ENCODE data around the gene DPF3.

DNA sequence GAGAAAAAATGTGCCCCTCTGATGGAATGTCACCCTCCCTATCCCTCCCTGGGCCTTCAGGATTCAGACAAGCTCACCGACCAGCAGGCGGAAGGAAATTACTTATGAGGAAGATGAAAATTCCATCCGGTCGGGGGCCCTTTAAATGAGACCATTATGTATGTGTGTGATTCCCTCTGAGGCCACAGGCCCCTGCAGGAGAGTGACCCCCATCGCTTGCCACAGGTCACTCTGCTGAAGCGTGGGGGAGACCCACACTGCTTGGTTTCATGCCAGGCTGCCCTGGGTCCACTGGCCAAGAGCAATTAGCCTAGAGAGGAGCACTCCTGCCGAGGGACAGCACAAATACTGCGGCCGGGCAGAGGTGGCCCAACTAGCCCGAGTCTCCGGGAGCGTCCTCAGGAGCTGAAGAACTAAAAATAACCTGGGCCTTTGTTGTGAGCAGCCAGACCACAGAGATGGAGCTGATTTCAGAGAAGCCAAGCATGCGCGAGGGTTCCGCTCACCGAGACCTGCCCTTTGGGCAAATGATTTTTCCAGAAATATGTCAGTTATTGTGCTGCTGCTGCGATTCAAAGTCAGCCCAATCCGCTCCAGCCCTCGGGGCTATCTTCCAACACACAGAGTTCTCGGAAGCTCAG, 276.4 kb downstream of the DPF3 start:
- TF ChIP-seq, protein P1, sequence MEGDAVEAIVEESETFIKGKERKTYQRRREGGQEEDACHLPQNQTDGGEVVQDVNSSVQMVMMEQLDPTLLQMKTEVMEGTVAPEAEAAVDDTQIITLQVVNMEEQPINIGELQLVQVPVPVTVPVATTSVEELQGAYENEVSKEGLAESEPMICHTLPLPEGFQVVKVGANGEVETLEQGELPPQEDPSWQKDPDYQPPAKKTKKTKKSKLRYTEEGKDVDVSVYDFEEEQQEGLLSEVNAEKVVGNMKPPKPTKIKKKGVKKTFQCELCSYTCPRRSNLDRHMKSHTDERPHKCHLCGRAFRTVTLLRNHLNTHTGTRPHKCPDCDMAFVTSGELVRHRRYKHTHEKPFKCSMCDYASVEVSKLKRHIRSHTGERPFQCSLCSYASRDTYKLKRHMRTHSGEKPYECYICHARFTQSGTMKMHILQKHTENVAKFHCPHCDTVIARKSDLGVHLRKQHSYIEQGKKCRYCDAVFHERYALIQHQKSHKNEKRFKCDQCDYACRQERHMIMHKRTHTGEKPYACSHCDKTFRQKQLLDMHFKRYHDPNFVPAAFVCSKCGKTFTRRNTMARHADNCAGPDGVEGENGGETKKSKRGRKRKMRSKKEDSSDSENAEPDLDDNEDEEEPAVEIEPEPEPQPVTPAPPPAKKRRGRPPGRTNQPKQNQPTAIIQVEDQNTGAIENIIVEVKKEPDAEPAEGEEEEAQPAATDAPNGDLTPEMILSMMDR (conservative IDR thresholded peaks at IDR 0.05), result no peak
- no peak for TF ChIP-seq EZH2 (IDR thresholded peaks at IDR 0.05; ENCODE audit: low read depth)
